Thymus (tissue), 11 donors: Measurements from ENCODE around the gene BCAR3. TPM values are rescaled to one million over a fixed set of nuclear protein-coding genes. Genes with fewer than 3 reads are reported as not detected.

ENCODE experiments used
- DNase-seq, 9 donors: peaks; one replicate each; pipeline ENCODE4 v3.0.0-alpha.2; 2013; ENCODE audit warnings: low spot score in 9 of 9, low read depth in 6 of 9, missing footprints in 1 of 9
- H3K27ac ChIP-seq, 2 donors: one replicate each; pipeline ENCODE4 v1.5.1; 2013; ENCODE audit warnings: control low read depth in 1 of 2, low read depth in 1 of 2, low read length in 1 of 2, mild to moderate bottlenecking in 1 of 2, moderate library complexity in 1 of 2
- H3K27me3 ChIP-seq, 2 donors: one replicate each; pipeline ENCODE4 v1.5.1; 2013; ENCODE audit warnings: low read length in 1 of 2; ENCODE audit not compliant: control insufficient read depth in 2 of 2, insufficient read depth in 1 of 2
- H3K36me3 ChIP-seq, 2 donors: one replicate each; pipeline ENCODE4 v1.5.1; 2013; ENCODE audit warnings: low read length in 1 of 2, mild to moderate bottlenecking in 1 of 2, moderate library complexity in 1 of 2; ENCODE audit not compliant: control insufficient read depth in 2 of 2, insufficient read depth in 2 of 2
- H3K4me1 ChIP-seq, 2 donors: one replicate each; pipeline ENCODE4 v1.5.1; 2013; ENCODE audit warnings: low read length in 2 of 2; ENCODE audit not compliant: control insufficient read depth in 2 of 2, insufficient read depth in 2 of 2
- H3K4me3 ChIP-seq, 2 donors: one replicate each; pipeline ENCODE4 v1.5.1; 2013; ENCODE audit warnings: low read length in 2 of 2, control low read depth in 1 of 2, mild to moderate bottlenecking in 1 of 2
- H3K9me3 ChIP-seq, 2 donors: one replicate each; pipeline ENCODE4 v1.5.1; 2013; ENCODE audit warnings: low read length in 1 of 2, mild to moderate bottlenecking in 1 of 2; ENCODE audit not compliant: control insufficient read depth in 2 of 2, insufficient read depth in 1 of 2
- WGBS: extraction: QIAGEN DNeasy Blood & Tissue Kit; methylation state at CpG from one replicate; pipeline ENCODE4 v1.1.7; 2013; 5-methylcytosine and 5-hydroxymethylcytosine counted together
- polyA plus RNA-seq: library from polyadenylated mRNA; stranded (reverse); fragments of 200-250 nt; gene quantifications from one replicate; pipeline ENCODE4 v1.2.3, GENCODE V29; 2013
- total RNA-seq: library from RNA; stranded (reverse); fragments of 120-200 nt; gene quantifications from one replicate; pipeline ENCODE4 v1.2.4, GENCODE V29; 2013
- donor health status: healthy.

BCAR3 gene
- total and polyA plus RNA-seq, 2 donors, result 7.9 to 10.5 TPM

DNA sequence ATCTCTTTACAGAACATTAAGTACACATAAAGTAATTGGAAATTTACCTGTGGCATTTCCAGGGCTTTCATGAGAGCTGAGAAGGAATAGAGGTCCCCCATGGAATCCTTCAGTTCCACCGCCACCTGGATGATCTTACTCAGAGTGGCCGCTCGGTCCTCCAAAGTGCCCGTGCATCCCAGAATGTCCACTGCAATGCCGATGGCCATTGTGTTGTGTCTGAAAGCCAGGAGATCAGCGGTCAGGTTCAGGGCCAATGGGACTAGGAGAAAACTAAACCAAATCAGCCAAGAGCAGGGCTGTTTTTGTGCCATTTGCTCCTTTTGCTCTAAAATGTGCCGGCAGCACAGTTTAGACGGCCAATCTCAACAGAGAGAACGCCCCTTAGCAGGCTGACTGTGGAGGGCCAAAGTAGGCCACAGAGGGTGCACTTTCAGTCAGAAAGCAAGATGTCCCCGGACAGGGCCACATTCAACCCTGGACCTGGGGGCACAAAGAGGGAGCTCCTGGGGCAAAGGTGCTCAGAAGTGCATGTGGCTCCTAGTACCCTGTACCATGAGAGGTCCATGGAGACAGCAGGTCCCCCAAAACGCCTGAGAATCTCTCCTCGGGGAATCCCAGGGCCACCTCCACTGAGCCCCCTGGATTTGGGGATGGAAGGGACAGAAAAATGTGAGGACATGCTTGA is 109.9 kb downstream of the BCAR3 start:
- H3K27me3 ChIP-seq, result no peaks in the 10 kb centered on the region
- H3K4me1 ChIP-seq, result peaks cover 0 to 4% of the 10 kb centered on the region in 2 donors
- H3K36me3 ChIP-seq, result peaks cover 0 to 5% of the 10 kb centered on the region in 2 donors
- H3K4me3 ChIP-seq, result no peak overlapping the region
- 98% methylated on average over 12 of the region's 12 CpGs for WGBS
- H3K9me3 ChIP-seq, result no peaks in the 10 kb centered on the region
- H3K27ac ChIP-seq, result no peak overlapping the region
- no peak for DNase-seq

GRCh38 chr1:93569489-93569888 is 112.1 kb downstream of the BCAR3 start:
- H3K4me3 ChIP-seq, result no peak overlapping the region
- H3K4me1 ChIP-seq, result no peaks in the 10 kb centered on the region
- H3K27ac ChIP-seq, result no peak overlapping the region
- over 99% methylated on average over 2 of the region's 2 CpGs for WGBS
- DNase-seq, result no peak
- H3K36me3 ChIP-seq, result peaks cover 0 to 2% of the 10 kb centered on the region in 2 donors
- H3K27me3 ChIP-seq, result no peaks in the 10 kb centered on the region
- no peaks in the 10 kb centered on the region for H3K9me3 ChIP-seq

DNA sequence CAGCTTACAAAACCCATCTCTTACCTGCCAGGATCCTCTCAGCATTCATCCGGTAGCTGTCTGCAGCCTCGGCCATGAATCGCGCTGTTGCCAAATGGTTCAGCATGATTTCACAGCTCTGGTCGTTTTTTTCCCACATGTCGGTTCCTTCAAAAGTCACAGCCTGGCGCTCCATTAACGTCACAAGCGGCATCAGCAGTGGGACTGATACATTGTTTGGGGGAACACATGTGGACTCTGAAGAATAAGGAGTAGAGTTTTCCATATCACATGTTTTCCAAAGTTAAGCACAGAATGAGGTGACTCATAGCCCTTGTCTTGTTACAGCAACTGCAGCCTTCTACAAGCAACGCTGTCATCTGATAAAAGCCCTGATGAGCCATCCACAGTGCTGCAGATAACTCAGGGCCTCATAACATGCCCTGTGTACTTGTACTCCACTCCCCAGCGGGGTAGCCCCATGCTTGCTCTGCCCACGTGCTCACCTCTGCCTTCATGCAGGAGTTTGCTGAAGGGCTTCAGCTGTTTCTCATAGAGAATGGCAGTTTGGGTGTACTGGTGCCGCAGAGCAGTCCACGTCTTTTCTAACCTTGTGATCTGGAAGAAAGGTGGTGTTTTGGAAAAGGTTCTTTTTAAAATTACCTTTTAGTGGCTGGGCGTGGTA is 114.2 kb downstream of the BCAR3 start:
- H3K4me3 ChIP-seq, result no peak overlapping the region
- 96% methylated on average over 15 of the region's 15 CpGs for WGBS
- H3K36me3 ChIP-seq, result peaks cover 0 to 2% of the 10 kb centered on the region in 2 donors
- H3K9me3 ChIP-seq, result no peaks in the 10 kb centered on the region
- H3K4me1 ChIP-seq, result no peaks in the 10 kb centered on the region
- no peak for DNase-seq
- peak overlapping the region in 1 of 2 donors; percentile 43 for H3K27ac ChIP-seq
- H3K27me3 ChIP-seq, result no peaks in the 10 kb centered on the region

GRCh38 chr1:93566227-93566626 is 115.4 kb downstream of the BCAR3 start:
- Histone ChIP-seq H3K9me3 (no peaks in the 10 kb centered on the region), H3K27ac (no peak overlapping the region), H3K4me3 (no peak overlapping the region), H3K4me1 (no peaks in the 10 kb centered on the region), H3K36me3 (peaks cover 0 to 2% of the 10 kb centered on the region in 2 donors), H3K27me3 (no peaks in the 10 kb centered on the region)
- WGBS, result 95% methylated on average over 10 of the region's 10 CpGs
- no peak for DNase-seq

DNA sequence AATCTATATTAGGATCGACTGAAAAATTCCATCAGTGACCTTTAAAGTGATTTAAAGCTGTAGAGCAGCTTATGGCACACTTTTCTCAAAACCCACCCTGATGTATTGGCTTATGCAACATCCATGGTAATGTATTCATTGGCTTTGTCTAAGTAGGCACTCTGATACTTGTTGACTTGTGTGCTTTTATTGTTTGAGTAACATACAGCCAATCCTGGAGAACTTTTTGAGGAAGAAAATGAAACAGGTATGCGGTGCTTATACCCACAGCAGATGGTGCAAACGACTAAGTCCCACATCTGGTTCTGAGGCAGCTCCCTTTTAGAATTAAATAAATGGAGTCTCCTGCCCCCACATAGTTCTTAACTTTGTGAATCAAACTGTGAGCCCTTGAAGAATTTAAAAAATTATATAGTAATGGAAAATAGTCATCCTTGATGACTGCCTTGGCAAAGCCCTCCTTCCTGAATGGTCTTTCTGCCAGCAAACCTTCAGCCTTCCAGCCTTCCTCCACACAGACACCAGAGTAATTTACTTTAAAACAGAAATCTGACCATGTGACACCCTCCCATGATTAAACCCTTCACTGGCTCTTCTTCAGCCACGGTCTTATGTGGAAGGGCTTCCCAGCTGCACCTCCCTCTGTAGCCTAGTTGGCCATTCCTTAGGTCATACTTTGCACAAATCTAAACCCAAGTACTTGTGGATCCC is 116.0 kb downstream of the BCAR3 start:
- 94% methylated on average over 4 of the region's 4 CpGs for WGBS

GRCh38 chr1:93559695-93560094 is 121.9 kb downstream of the BCAR3 start:
- H3K4me3 ChIP-seq, result no peak overlapping the region
- H3K36me3 ChIP-seq, result no peaks in the 10 kb centered on the region
- no peak for DNase-seq
- H3K27ac ChIP-seq, result no peak overlapping the region
- no peaks in the 10 kb centered on the region for H3K27me3 ChIP-seq
- H3K4me1 ChIP-seq, result peaks cover 0 to 3% of the 10 kb centered on the region in 2 donors
- H3K9me3 ChIP-seq, result no peaks in the 10 kb centered on the region

More for the DNA sequence above, 116.0 kb downstream of the BCAR3 start:
- Histone ChIP-seq H3K36me3 (peaks cover 0 to 2% of the 10 kb centered on the region in 2 donors), H3K9me3 (no peaks in the 10 kb centered on the region), H3K27me3 (no peaks in the 10 kb centered on the region), H3K27ac (no peak overlapping the region), H3K4me3 (no peak overlapping the region), H3K4me1 (no peaks in the 10 kb centered on the region)
- no peak for DNase-seq

DNA sequence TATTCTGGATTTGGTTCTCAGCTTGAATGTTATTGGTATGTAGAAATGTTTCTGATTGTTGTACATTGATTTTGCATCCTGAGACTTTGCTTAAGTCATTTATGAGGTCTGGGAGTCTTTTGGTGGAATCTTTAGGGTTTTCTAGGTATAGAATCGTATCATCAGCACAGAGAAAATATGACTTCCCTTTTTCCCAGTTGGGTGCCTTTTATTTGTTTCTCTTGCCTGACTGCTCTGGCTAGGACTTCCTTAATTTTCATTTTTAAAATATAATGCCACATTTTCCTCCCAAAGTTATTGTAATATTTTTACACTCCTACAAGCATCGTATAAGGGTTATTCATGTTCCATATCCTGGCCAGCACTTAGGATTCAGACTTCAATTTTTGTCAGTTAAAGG is 122.6 kb downstream of the BCAR3 start:
- no peak for DNase-seq
- no peaks in the 10 kb centered on the region for H3K27me3 ChIP-seq
- H3K36me3 ChIP-seq, result no peaks in the 10 kb centered on the region
- H3K9me3 ChIP-seq, result no peaks in the 10 kb centered on the region
- H3K4me1 ChIP-seq, result peaks cover 0 to 3% of the 10 kb centered on the region in 2 donors
- no peak overlapping the region for H3K4me3 ChIP-seq
- H3K27ac ChIP-seq, result no peak overlapping the region
- WGBS, result 58% methylated on average over 2 of the region's 2 CpGs

- no peak for DNase-seq
- WGBS, result 92% methylated on average over 2 of the region's 2 CpGs
- H3K9me3 ChIP-seq, result no peaks in the 10 kb centered on the region
- no peak overlapping the region for H3K27ac ChIP-seq
- no peaks in the 10 kb centered on the region for H3K27me3 ChIP-seq
- no peak overlapping the region for H3K4me3 ChIP-seq
- H3K36me3 ChIP-seq, result no peaks in the 10 kb centered on the region
- peaks cover 0 to 8% of the 10 kb centered on the region in 2 donors for H3K4me1 ChIP-seq
Measured at GRCh38 chr1:93556291-93556690, 125.3 kb downstream of the BCAR3 start.
